Bronchial epithelial cell (primary cell): Measurements from ENCODE around the gene SLC29A2. TPM values are rescaled to one million over a fixed set of nuclear protein-coding genes. Genes with fewer than 3 reads are reported as not detected.

Experiments
- DNase-seq: peaks from one replicate; pipeline ENCODE4 v3.0.0-alpha.2; 2010; ENCODE audit warnings: low read depth
- FAIRE-seq: peaks from 2 replicates; lab custom pipeline; 2011; peaks lifted over from hg19 to GRCh38; lab: Jason Lieb, UNC
- H3K27me3 ChIP-seq: 2 replicates; pipeline ENCODE4 v1.5.1; 2011; ENCODE audit warnings: low read length; ENCODE audit not compliant: control insufficient read depth, insufficient read depth
- H3K36me3 ChIP-seq: 2 replicates; pipeline ENCODE4 v1.5.1; 2011; ENCODE audit warnings: low read length; ENCODE audit not compliant: control insufficient read depth, insufficient read depth
- H3K4me3 ChIP-seq: 2 replicates; pipeline ENCODE4 v1.5.1; 2011; ENCODE audit warnings: mild to moderate bottlenecking, low read depth, low read length, control low read depth
- total RNA-seq: library from RNA; depleted of rRNA; stranded (reverse); fragments of >200 nt; gene quantifications from 2 replicates; pipeline ENCODE4 v1.2.1, GENCODE V29; 2014
- TF ChIP-seq, protein P1 (sequence below): IDR thresholded peaks from 2 replicates; pipeline ENCODE4 v1.5.1; 2011; ENCODE audit warnings: mild to moderate bottlenecking, moderate library complexity, low read length, control low read depth, inconsistent platforms; ENCODE audit not compliant: insufficient read depth, severe bottlenecking

SLC29A2 gene
- total RNA-seq, 1 donor from 2014 or later, result 2.1 TPM

DNA sequence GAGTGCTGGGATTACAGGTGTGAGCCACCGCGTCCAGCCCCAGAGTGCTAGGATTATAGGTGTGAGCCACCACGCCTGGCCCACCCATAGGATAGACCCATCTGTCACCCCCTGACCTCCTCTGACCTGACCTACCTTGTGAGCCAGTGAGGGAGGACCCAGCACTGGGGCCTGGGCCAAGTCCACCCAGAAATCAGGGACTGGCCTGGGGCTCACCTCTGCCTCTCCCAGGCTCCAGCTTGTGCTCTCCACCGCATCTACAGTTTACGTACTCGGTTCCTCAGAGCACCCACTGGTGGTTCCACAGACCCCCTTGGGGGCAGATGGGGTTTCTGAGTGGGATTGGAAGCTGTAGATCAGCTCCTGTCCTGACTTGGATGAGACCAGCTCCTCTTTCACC, 6.4 kb downstream of the SLC29A2 start:
- Histone ChIP-seq H3K36me3 (peaks cover 2% of the 10 kb centered on the region), H3K4me3 (no peak overlapping the region), H3K27me3 (no peaks in the 10 kb centered on the region)
- FAIRE-seq (no peak), DNase-seq (no peak)
- TF ChIP-seq, protein P1, sequence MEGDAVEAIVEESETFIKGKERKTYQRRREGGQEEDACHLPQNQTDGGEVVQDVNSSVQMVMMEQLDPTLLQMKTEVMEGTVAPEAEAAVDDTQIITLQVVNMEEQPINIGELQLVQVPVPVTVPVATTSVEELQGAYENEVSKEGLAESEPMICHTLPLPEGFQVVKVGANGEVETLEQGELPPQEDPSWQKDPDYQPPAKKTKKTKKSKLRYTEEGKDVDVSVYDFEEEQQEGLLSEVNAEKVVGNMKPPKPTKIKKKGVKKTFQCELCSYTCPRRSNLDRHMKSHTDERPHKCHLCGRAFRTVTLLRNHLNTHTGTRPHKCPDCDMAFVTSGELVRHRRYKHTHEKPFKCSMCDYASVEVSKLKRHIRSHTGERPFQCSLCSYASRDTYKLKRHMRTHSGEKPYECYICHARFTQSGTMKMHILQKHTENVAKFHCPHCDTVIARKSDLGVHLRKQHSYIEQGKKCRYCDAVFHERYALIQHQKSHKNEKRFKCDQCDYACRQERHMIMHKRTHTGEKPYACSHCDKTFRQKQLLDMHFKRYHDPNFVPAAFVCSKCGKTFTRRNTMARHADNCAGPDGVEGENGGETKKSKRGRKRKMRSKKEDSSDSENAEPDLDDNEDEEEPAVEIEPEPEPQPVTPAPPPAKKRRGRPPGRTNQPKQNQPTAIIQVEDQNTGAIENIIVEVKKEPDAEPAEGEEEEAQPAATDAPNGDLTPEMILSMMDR, result no peak

DNA sequence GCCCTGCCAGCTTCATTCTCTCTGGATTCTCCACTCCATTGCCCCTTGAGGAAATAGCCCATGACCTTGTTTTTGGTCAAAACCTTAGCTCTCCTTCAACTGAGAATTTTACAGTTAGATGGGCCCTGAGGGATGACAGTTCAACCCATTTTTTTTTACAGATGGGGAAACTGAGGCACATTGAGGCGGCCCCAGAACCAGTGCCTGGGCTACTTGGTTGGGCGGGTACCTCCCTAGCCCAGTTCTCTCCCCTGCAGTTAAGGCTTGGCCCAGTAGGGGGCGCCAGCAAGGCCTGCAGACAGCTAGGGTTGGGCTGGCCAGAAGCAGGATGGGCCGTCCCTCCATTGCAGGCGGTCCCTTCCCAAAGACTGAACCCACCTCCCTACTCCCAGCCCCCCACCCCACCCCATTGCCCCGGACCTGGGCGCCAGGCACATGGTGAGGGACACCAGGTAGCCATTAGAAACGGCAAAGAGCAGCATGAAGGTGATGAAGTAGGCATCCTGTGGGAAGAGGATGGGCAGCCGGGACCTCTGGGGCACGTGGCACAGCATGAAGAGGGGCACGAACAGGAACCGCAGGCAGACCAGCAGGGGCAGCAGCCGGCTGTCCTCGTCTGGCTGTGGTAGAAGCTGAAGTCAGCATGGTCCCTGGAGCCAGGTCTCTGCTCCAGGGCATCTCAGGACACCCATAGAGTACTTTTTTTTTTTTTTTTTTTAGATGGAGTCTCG, 7.6 kb downstream of the SLC29A2 start:
- no peaks in the 10 kb centered on the region for H3K27me3 ChIP-seq
- no peak overlapping the region for H3K4me3 ChIP-seq
- no peak for DNase-seq
- TF ChIP-seq, protein P1, result peak; percentile 84
- H3K36me3 ChIP-seq, result peaks cover 2% of the 10 kb centered on the region
- no peak for FAIRE-seq

DNA sequence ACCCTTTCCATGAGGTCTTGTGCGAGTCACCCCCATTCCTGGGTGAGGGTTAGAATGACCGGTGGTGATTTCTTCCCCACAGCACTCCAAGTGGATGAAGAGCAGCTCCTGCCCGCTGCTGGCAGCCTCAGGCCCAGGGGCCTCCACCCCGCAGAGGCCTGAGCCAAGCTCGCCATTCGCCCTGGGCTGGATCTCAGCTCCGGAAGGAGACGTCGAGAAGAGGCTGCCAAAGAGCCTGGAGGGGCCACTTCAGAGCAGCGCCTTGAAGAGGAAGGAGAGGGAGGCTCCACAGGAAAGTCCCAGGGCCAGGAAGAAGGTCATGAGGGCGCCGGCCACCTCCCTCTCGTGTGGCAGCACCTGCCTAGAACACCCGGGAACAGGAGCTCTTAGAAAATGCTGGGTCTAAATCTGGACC, 8.4 kb downstream of the SLC29A2 start:
- H3K4me3 ChIP-seq, result no peak overlapping the region
- FAIRE-seq (no peak), DNase-seq (no peak)
- H3K36me3 ChIP-seq, result no peaks in the 10 kb centered on the region
- H3K27me3 ChIP-seq, result no peaks in the 10 kb centered on the region
- TF ChIP-seq, protein P1, result no peak

DNA sequence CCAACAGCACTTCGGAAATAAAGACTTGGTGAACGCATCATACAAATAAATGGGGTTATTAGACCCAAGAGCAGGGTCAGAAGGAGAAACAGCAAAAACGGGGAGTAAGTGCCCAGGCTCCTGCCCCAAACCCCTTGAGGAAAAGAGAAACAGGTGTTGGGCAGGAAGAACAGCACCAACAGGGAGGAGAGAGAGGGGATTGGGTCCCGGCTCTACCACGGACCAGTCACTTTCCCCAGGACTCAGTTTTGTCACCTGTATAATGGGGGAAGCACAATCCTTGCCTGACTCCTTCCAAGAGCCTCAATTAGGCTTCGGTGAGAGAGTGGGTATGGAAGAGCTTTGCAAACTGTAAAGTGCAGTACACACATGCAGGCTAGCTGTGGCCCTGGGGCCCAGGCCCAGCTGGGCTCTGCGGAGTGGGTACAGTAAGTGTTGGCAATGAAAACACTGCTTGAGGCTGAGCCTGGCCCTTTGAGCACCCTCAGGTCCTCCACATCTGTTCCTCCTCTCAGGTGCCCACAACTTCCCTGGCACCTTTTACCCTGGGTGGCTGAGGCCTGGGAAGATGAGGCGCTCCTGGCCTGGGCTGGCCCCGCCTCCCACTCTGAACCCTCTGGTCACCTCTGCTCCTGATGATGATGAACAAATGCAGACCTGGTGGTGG, 8.9 kb downstream of the SLC29A2 start:
- no peaks in the 10 kb centered on the region for H3K27me3 ChIP-seq
- DNase-seq, result no peak
- TF ChIP-seq, protein P1, result no peak
- no peaks in the 10 kb centered on the region for H3K36me3 ChIP-seq
- FAIRE-seq, result no peak
- no peak overlapping the region for H3K4me3 ChIP-seq

DNA sequence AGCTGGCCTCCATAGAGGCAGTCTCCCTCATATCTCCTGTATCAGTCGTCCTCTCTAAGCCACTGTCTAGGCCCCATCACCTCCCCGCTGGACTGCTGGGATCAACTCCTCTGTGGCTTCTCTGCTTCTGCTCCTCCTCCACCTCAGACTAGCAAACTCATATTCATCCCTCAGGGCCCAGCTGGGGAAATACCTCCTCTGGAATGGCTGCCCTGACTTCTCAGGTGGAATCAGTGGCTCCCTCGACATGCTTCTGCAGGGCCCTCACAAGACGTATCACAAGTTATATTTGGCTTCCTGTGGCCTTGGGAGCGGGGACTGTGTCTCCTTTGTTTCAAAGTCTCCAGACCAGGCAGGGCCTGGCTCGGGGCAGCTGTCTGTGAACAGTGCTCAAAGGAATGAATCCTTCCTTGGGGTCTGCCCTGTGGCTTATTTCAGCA, 10.0 kb downstream of the SLC29A2 start:
- no peak for FAIRE-seq

More for the DNA sequence above, 10.0 kb downstream of the SLC29A2 start:
- Histone ChIP-seq H3K36me3 (no peaks in the 10 kb centered on the region), H3K4me3 (no peak overlapping the region), H3K27me3 (no peaks in the 10 kb centered on the region)
- DNase-seq, result no peak
- TF ChIP-seq, protein P1, result no peak
